ENCODE results near the gene NUDT16L1. TPM values are rescaled to one million over a fixed set of nuclear protein-coding genes. Genes with fewer than 3 reads are reported as not detected.
"Not testable (repeated sequence)": the region's sequence is repeated elsewhere in the genome, so short reads cannot be mapped to it uniquely, and the experiment has no call there.

Gene NUDT16L1
- total RNA-seq, 1 donor, result 28.0 TPM

GRCh38 chr16:4734730-4735535 is 41.6 kb downstream of the NUDT16L1 start:
- Histone ChIP-seq H3K9me3 (ENCODE audit: low read depth, low read length) (no peaks in the 10 kb centered on the region), H3K27me3 (ENCODE audit: insufficient read depth, low read length) (no peaks in the 10 kb centered on the region), H3K4me3 (ENCODE audit: low read length) (peak overlapping the region; percentile 78), H3K4me1 (ENCODE audit: insufficient read depth, low read length) (peaks cover 16% of the 10 kb centered on the region)

- Histone ChIP-seq H3K27me3 (ENCODE audit: insufficient read depth, low read length) (no peaks in the 10 kb centered on the region), H3K4me3 (ENCODE audit: low read length) (no peak overlapping the region), H3K9me3 (ENCODE audit: low read depth, low read length) (no peaks in the 10 kb centered on the region), H3K4me1 (ENCODE audit: insufficient read depth, low read length) (peaks cover 16% of the 10 kb centered on the region)
These were observed 43.2 kb downstream of the NUDT16L1 start for GRCh38 chr16:4736546-4736945.

GRCh38 chr16:4737545-4737944 is 44.2 kb downstream of the NUDT16L1 start:
- Histone ChIP-seq H3K4me3 (ENCODE audit: low read length) (no peak overlapping the region), H3K4me1 (ENCODE audit: insufficient read depth, low read length) (peaks cover 16% of the 10 kb centered on the region), H3K9me3 (ENCODE audit: low read depth, low read length) (no peaks in the 10 kb centered on the region), H3K27me3 (ENCODE audit: insufficient read depth, low read length) (no peaks in the 10 kb centered on the region)

- not testable (repeated sequence) for H3K9me3 ChIP-seq (ENCODE audit: low read depth, low read length)
These were observed 45.0 kb downstream of the NUDT16L1 start for GRCh38 chr16:4738370-4738769.

DNA sequence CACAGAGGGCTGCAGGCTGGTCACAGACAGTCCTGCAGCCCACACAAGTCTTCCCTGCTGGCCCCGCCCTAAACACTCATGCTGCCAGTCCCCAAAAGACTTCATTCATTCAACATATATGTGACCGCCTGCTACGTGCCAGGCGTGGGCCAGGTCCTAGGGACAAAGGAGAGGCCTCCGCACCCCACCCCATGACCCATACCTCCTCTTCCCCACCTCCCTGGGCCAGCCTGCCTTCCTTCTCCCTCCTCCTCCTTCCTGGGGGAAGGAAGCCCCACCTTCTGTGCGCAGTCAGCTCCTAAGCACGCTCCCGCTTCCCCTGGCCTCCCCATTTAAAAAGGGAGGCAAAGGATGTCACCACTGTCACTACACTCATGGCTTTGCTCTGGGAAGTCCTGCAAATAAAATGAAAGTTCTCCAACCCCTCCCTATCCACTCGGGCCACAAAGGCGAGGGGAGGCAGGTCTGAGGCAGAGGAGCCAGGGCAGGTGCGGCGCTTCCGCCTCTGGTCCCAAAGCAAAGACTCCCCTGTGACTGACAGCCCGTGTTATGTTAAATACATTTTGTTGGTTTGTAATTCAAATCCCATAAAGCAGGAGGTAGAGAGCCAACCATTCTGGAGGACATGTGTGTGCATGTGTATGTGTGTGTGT is 50.0 kb downstream of the NUDT16L1 start:
- H3K4me3 ChIP-seq (ENCODE audit: low read length), result no peak overlapping the region
- H3K27me3 ChIP-seq (ENCODE audit: insufficient read depth, low read length), result no peaks in the 10 kb centered on the region
- no peaks in the 10 kb centered on the region for H3K9me3 ChIP-seq (ENCODE audit: low read depth, low read length)
- H3K4me1 ChIP-seq (ENCODE audit: insufficient read depth, low read length), result no peaks in the 10 kb centered on the region

More at GRCh38 chr16:4738370-4738769, 45.0 kb downstream of the NUDT16L1 start:
- H3K4me1 ChIP-seq (ENCODE audit: insufficient read depth, low read length), result peaks cover 12% of the 10 kb centered on the region
- not testable (repeated sequence) for H3K27me3 ChIP-seq (ENCODE audit: insufficient read depth, low read length); H3K4me3 ChIP-seq (ENCODE audit: low read length)

DNA sequence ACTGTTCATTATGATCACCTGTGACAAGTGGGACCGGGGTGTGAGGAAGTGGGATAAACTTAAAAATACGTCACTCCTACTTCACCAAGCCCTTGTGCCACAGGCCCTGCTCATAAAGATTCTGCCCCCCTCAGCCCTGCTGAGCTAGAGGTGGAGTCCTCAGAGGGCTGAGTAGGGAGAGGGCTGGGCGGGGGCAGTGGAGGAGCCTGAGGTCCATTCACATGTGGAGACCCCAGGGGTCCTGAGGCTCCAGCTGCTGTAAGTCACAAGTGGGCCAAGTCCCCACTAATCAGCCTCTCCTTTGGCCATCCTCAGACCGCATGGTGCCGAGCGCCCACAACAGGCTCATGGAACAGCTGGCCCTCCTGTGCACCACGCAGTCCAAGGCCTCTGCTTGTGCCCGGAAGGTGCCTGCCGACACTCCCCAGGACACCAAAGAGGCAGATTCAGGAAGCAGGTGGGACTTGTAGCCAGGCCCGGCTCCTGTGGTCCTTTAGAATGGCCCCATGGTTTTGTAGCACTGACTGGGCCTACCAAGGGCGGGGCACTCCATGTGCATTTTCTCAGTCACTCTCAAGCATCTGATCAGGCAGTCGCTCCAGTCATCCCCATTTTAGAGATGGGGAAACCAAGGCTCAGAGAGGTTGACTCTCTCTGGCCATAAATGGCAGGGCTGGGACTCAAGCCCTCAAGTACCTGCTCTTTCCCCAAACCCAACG is 51.4 kb downstream of the NUDT16L1 start:
- H3K4me3 ChIP-seq (ENCODE audit: low read length), result no peak overlapping the region
- H3K9me3 ChIP-seq (ENCODE audit: low read depth, low read length), result no peaks in the 10 kb centered on the region
- no peaks in the 10 kb centered on the region for H3K4me1 ChIP-seq (ENCODE audit: insufficient read depth, low read length)
- H3K27me3 ChIP-seq (ENCODE audit: insufficient read depth, low read length), result no peaks in the 10 kb centered on the region

GRCh38 chr16:4745274-4745569 is 51.9 kb downstream of the NUDT16L1 start:
- Histone ChIP-seq H3K4me1 (ENCODE audit: insufficient read depth, low read length) (no peaks in the 10 kb centered on the region), H3K9me3 (ENCODE audit: low read depth, low read length) (no peaks in the 10 kb centered on the region), H3K27me3 (ENCODE audit: insufficient read depth, low read length) (no peaks in the 10 kb centered on the region), H3K4me3 (ENCODE audit: low read length) (no peak overlapping the region)

Other genes starting within 250 kb of the NUDT16L1 start
- gene NMRAL1, start 218.9 kb upstream of the NUDT16L1 start, total RNA-seq, result 24.8 TPM
- 26.7 TPM for gene HMOX2, start 217.2 kb upstream of the NUDT16L1 start, total RNA-seq
- 8.0 TPM for gene CDIP1, start 154.8 kb upstream of the NUDT16L1 start, total RNA-seq
- 0.42 TPM for gene C16orf96, start 137.2 kb upstream of the NUDT16L1 start, total RNA-seq
- 7.9 TPM for gene UBALD1, start 78.7 kb upstream of the NUDT16L1 start, total RNA-seq
- gene MGRN1, start 68.7 kb upstream of the NUDT16L1 start, total RNA-seq, result 40.8 TPM
- 3.8 TPM for gene ANKS3, start 40.7 kb downstream of the NUDT16L1 start, total RNA-seq
- not detected for gene DNAAF8, start 41.0 kb downstream of the NUDT16L1 start, total RNA-seq
- 7.7 TPM for gene ZNF500, start 73.6 kb downstream of the NUDT16L1 start, total RNA-seq
- gene SEPTIN12, start 94.8 kb downstream of the NUDT16L1 start, total RNA-seq, result not detected
- not detected for gene SMIM22, start 101.8 kb downstream of the NUDT16L1 start, total RNA-seq
- gene ROGDI, start 109.1 kb downstream of the NUDT16L1 start, total RNA-seq, result 19.3 TPM
- 49.7 TPM for gene GLYR1, start 153.7 kb downstream of the NUDT16L1 start, total RNA-seq
- gene UBN1, start 153.9 kb downstream of the NUDT16L1 start, total RNA-seq, result 47.1 TPM
- not detected for gene PPL, start 243.6 kb downstream of the NUDT16L1 start, total RNA-seq